ENCODE data around the gene ANKFY1. TPM values are rescaled to one million over a fixed set of nuclear protein-coding genes. Genes with fewer than 3 reads are reported as not detected.

ANKFY1 gene
- total and polyA plus RNA-seq, 2 donors (not counting 3 experiments of a cell fraction or from before 2014, with no cell fraction given) = 30.6 to 51.1 TPM

DNA sequence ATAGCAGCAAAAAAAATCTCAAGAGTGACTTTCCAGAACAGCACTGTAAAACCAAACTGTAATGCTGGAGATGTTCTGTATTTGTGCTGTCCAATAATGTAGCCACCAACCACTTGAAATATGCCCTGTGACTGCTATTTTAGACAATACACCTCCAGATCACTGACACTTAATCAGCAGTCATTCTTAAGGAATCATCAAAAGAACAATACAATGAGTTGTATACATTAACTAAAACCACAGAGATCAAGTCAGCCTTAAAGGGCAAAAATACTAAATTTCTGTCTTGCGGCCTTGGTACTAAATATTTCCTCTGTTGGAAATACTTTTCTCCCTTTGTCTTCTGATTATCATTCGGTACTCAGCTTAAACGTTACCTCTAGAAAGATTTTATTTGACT is 33.6 kb upstream of the ANKFY1 start:
- ChIA-PET CTCF (interaction anchor here (1.1 to 2.2 kb wide), 6 partner anchors 9 to 115 kb away, joined by 3 to 8 read pairs (median 5); no protein-coding TSS in a partner anchor), POLR2A (no interaction called here)
- Histone ChIP-seq H3K27me3 (ENCODE audit: control insufficient read depth in 2 of 2, insufficient read depth in 2 of 2, low read length in 2 of 2) (no peaks in the 10 kb centered on the region), H3K9me3 (replicated peaks; ENCODE audit: control insufficient read depth, insufficient read depth, low read length) (no peaks in the 10 kb centered on the region), H3K27ac (ENCODE audit: insufficient read depth, low read depth, low read length) (no peak overlapping the region), H3K79me2 (ENCODE audit: control insufficient read depth, insufficient read depth, low read length) (peaks cover 54% of the 10 kb centered on the region), H2AFZ (ENCODE audit: low read depth, low read length) (no peak overlapping the region), H4K20me1 (replicated peaks; ENCODE audit: control insufficient read depth, extremely low read depth, insufficient read depth, low read length) (no peaks in the 10 kb centered on the region), H3K9ac (replicated peaks; ENCODE audit: extremely low read depth, insufficient read depth, low read length) (no peak overlapping the region), H3K4me3 (replicated peaks in 1 of 3; ENCODE audit: insufficient read depth in 1 of 3, low read depth in 1 of 3, low read length in 3 of 3) (no peak overlapping the region), H3K36me3 (ENCODE audit: control insufficient read depth in 2 of 2, extremely low read depth in 1 of 2, insufficient read depth in 2 of 2, low read length in 2 of 2) (peaks cover 4 to 11% of the 10 kb centered on the region in 2 experiments), H3K4me2 (ENCODE audit: insufficient read depth, low read length) (no peak overlapping the region), H3K4me1 (ENCODE audit: control insufficient read depth, extremely low read depth, insufficient read depth, low read length) (no peaks in the 10 kb centered on the region), H3K9me1 (replicated peaks; ENCODE audit: control insufficient read depth, extremely low read depth, insufficient read depth, low read length) (no peaks in the 10 kb centered on the region)
- dilution Hi-C loops (cut with MboI; ENCODE audit: extremely low pct_ligation_motif_present, low sequenced_read_pairs) (no loop called here), intact Hi-C loops (cut with micrococcal nuclease) (loop anchor here (10.0 kb wide), 1 partner anchor 117 kb away; no protein-coding TSS in a partner anchor)
- no TSS peak for BruUV-seq (replicated peaks)
- no peak for FAIRE-seq
- DNase-seq (ENCODE audit: low read depth, low spot score) = no peak
- TF ChIP-seq EZH2 (IDR thresholded peaks at IDR 0.05; ENCODE audit: borderline replicate concordance, low read depth, low read length, severe bottlenecking) (no peak), JUN (IDR thresholded peaks at IDR 0.05; ENCODE audit: borderline replicate concordance, insufficient read depth, insufficient read length, low read depth) (no peak), POLR2A (IDR thresholded peaks at IDR 0.05; ENCODE audit: low read depth, low read length) (no peak), GATA2 (IDR thresholded peaks at IDR 0.05; ENCODE audit: insufficient read depth, insufficient read length, low read depth, low read length) (no peak), POLR2AphosphoS5 (IDR thresholded peaks at IDR 0.05; ENCODE audit: insufficient read depth, low read depth, low read length) (no peak)
- TF ChIP-seq, protein P1, sequence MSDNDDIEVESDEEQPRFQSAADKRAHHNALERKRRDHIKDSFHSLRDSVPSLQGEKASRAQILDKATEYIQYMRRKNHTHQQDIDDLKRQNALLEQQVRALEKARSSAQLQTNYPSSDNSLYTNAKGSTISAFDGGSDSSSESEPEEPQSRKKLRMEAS (IDR thresholded peaks at IDR 0.05; ENCODE audit: insufficient read depth, insufficient read length) = no peak

DNA sequence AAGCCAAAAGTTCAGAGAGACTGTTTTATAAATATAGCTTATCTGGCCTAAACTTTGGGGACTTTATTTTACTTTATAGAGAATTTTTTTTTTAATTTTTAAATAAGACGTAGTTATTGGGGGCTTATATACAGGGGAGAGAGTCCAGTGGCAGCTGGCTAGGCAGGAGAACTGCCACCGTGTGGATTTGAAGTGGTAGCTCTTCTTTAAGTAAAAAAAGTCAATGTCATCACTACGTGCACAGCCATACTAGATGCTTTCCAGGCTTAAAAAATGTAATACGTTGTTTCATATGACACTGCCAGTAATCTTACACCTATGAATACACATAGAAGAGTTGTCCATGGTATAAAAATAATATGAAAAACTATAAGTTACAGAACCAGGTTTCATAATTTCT is 31.9 kb upstream of the ANKFY1 start:
- Histone ChIP-seq H3K27me3 (ENCODE audit: control insufficient read depth in 2 of 2, insufficient read depth in 2 of 2, low read length in 2 of 2) (no peaks in the 10 kb centered on the region), H2AFZ (ENCODE audit: low read depth, low read length) (no peak overlapping the region), H4K20me1 (replicated peaks; ENCODE audit: control insufficient read depth, extremely low read depth, insufficient read depth, low read length) (no peaks in the 10 kb centered on the region), H3K9ac (replicated peaks; ENCODE audit: extremely low read depth, insufficient read depth, low read length) (no peak overlapping the region), H3K27ac (ENCODE audit: insufficient read depth, low read depth, low read length) (no peak overlapping the region), H3K4me1 (ENCODE audit: control insufficient read depth, extremely low read depth, insufficient read depth, low read length) (no peaks in the 10 kb centered on the region), H3K36me3 (ENCODE audit: control insufficient read depth in 2 of 2, extremely low read depth in 1 of 2, insufficient read depth in 2 of 2, low read length in 2 of 2) (peaks cover 4 to 5% of the 10 kb centered on the region in 2 experiments), H3K4me2 (ENCODE audit: insufficient read depth, low read length) (no peak overlapping the region), H3K4me3 (replicated peaks in 1 of 3; ENCODE audit: insufficient read depth in 1 of 3, low read depth in 1 of 3, low read length in 3 of 3) (no peak overlapping the region), H3K79me2 (ENCODE audit: control insufficient read depth, insufficient read depth, low read length) (peaks cover 43% of the 10 kb centered on the region), H3K9me3 (replicated peaks; ENCODE audit: control insufficient read depth, insufficient read depth, low read length) (no peaks in the 10 kb centered on the region), H3K9me1 (replicated peaks; ENCODE audit: control insufficient read depth, extremely low read depth, insufficient read depth, low read length) (no peaks in the 10 kb centered on the region)
- no TSS peak for BruUV-seq (replicated peaks)
- dilution Hi-C loops (cut with MboI; ENCODE audit: extremely low pct_ligation_motif_present, low sequenced_read_pairs) = no loop called here
- CTCF ChIA-PET = interaction anchor here (0.6 to 1.9 kb wide), 5 partner anchors 9 to 125 kb away, joined by 3 to 6 read pairs (median 3); no protein-coding TSS in a partner anchor
- no peak for TF ChIP-seq FOS (IDR thresholded peaks at IDR 0.05; ENCODE audit: borderline replicate concordance, insufficient read depth, low read length)
- TF ChIP-seq GATA2 (IDR thresholded peaks at IDR 0.05; ENCODE audit: insufficient read depth, insufficient read length, low read depth, low read length) = no peak
- TF ChIP-seq, protein P2, sequence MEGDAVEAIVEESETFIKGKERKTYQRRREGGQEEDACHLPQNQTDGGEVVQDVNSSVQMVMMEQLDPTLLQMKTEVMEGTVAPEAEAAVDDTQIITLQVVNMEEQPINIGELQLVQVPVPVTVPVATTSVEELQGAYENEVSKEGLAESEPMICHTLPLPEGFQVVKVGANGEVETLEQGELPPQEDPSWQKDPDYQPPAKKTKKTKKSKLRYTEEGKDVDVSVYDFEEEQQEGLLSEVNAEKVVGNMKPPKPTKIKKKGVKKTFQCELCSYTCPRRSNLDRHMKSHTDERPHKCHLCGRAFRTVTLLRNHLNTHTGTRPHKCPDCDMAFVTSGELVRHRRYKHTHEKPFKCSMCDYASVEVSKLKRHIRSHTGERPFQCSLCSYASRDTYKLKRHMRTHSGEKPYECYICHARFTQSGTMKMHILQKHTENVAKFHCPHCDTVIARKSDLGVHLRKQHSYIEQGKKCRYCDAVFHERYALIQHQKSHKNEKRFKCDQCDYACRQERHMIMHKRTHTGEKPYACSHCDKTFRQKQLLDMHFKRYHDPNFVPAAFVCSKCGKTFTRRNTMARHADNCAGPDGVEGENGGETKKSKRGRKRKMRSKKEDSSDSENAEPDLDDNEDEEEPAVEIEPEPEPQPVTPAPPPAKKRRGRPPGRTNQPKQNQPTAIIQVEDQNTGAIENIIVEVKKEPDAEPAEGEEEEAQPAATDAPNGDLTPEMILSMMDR (IDR thresholded peaks at IDR 0.05; ENCODE audit: extremely low read depth in 1 of 2, insufficient read depth in 1 of 2, low read depth in 1 of 2, low read length in 2 of 2) = no peak
- no peak for TF ChIP-seq EZH2 (IDR thresholded peaks at IDR 0.05; ENCODE audit: borderline replicate concordance, low read depth, low read length, severe bottlenecking)
- no peak for TF ChIP-seq POLR2A (IDR thresholded peaks at IDR 0.05; ENCODE audit: low read depth, low read length)
- TF ChIP-seq JUN (IDR thresholded peaks at IDR 0.05; ENCODE audit: borderline replicate concordance, insufficient read depth, insufficient read length, low read depth) = no peak
- TF ChIP-seq, protein P1 (IDR thresholded peaks at IDR 0.05; ENCODE audit: insufficient read depth, insufficient read length) = no peak
- no peak for TF ChIP-seq POLR2AphosphoS5 (IDR thresholded peaks at IDR 0.05; ENCODE audit: insufficient read depth, low read depth, low read length)
- intact Hi-C loops (cut with micrococcal nuclease) = loop anchor here (10.0 kb wide), 1 partner anchor 119 kb away; no protein-coding TSS in a partner anchor
- POLR2A ChIA-PET = no interaction called here
- FAIRE-seq = no peak
- no peak for DNase-seq (ENCODE audit: low read depth, low spot score)

All from endothelial cell of umbilical vein (primary cell).